ENCODE data around the gene CFAP251. TPM values are rescaled to one million over a fixed set of nuclear protein-coding genes. Genes with fewer than 3 reads are reported as not detected.

Gene CFAP251
- polyA plus RNA-seq, 1 donor (not counting 4 experiments of a cell fraction or from before 2014, with no cell fraction given): 74.2 TPM

DNA sequence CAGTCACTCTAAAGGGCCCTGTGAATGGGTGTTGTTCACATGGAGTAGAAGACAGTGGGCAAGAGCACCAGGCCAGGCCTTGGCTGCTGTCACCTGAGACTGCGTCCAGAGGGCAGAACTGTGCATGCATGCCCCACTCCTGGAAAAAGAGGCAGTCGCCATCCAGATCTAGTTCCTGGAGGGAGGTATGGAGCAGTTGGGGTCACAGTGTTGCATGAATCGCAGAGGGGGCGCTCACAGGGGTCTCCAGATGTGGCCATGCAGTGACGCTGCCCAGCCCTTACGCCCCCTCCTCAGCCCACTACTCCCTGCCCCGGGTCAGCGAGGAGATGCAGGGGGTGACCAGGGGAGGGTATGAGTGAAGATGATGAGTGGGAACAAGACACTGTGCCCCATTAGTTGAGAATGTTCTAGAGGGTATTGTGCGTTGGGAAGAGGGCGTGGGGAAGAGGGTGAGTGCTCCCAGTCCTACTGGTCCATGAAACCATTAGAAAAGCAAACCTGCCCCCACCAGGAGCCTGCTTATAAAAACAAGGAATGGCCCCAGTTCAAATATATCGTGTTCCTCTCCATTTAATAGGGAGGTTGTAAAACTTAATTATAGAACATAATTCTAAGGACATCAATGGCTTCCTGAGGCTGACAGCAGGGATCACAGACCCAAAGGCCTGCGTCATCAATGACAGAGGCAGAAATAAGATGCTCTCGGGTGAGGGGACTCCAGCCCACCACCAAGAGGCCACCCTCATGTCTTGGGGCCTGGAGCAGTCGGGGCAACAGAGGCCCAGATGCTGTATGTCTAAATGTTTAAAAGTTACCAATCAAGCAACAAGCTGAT is 71.1 kb downstream of the CFAP251 start:
- Histone ChIP-seq H3K36me3 (ENCODE audit: control insufficient read depth in 2 of 2, extremely low read depth in 1 of 2, insufficient read depth in 2 of 2, low read length in 2 of 2) (no peaks in the 10 kb centered on the region), H3K9me1 (ENCODE audit: control insufficient read depth, extremely low read depth, insufficient read depth, low read length) (no peaks in the 10 kb centered on the region), H4K20me1 (ENCODE audit: control insufficient read depth, extremely low read depth, insufficient read depth, low read length) (no peaks in the 10 kb centered on the region), H3K27ac (ENCODE audit: control insufficient read depth, insufficient read depth, low read length) (no peak overlapping the region), H3K27me3 (ENCODE audit: control insufficient read depth, extremely low read depth, insufficient read depth, low read length) (no peaks in the 10 kb centered on the region), H3K4me1 (ENCODE audit: control insufficient read depth, extremely low read depth, insufficient read depth, low read length) (peaks cover 21% of the 10 kb centered on the region), H3K9ac (ENCODE audit: control insufficient read depth, extremely low read depth, insufficient read depth, low read length) (no peak overlapping the region), H2AFZ (ENCODE audit: control insufficient read depth, low read length) (no peak overlapping the region), H3K79me2 (ENCODE audit: control insufficient read depth, insufficient read depth, low read length) (no peaks in the 10 kb centered on the region), H3K4me3 (ENCODE audit: control insufficient read depth in 2 of 3, extremely low read depth in 1 of 3, insufficient read depth in 2 of 3, low read depth in 1 of 3, low read length in 3 of 3) (no peak overlapping the region), H3K9me3 (ENCODE audit: control insufficient read depth, low read depth, low read length) (no peaks in the 10 kb centered on the region), H3K4me2 (ENCODE audit: control insufficient read depth, extremely low read depth, insufficient read depth, low read depth, low read length) (no peak overlapping the region)
- no peak for FAIRE-seq
- DNase-seq (ENCODE audit: low read depth, low spot score): no peak
- dilution Hi-C loops (cut with MboI; ENCODE audit: extremely low pct_ligation_motif_present, low sequenced_read_pairs): no loop called here
- TF ChIP-seq EZH2 (IDR thresholded peaks at IDR 0.05; ENCODE audit: low read length): no peak
- TF ChIP-seq, protein P1, sequence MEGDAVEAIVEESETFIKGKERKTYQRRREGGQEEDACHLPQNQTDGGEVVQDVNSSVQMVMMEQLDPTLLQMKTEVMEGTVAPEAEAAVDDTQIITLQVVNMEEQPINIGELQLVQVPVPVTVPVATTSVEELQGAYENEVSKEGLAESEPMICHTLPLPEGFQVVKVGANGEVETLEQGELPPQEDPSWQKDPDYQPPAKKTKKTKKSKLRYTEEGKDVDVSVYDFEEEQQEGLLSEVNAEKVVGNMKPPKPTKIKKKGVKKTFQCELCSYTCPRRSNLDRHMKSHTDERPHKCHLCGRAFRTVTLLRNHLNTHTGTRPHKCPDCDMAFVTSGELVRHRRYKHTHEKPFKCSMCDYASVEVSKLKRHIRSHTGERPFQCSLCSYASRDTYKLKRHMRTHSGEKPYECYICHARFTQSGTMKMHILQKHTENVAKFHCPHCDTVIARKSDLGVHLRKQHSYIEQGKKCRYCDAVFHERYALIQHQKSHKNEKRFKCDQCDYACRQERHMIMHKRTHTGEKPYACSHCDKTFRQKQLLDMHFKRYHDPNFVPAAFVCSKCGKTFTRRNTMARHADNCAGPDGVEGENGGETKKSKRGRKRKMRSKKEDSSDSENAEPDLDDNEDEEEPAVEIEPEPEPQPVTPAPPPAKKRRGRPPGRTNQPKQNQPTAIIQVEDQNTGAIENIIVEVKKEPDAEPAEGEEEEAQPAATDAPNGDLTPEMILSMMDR (optimal IDR thresholded peaks at IDR 0.05 in 1 of 3, IDR thresholded peaks at IDR 0.05 in 1 of 3, conservative IDR thresholded peaks at IDR 0.05 in 1 of 3; ENCODE audit: extremely low read depth in 1 of 3, insufficient read depth in 2 of 3, low read length in 3 of 3): no peak

GRCh38 chr12:121990114-121990647 is 71.8 kb downstream of the CFAP251 start:
- Histone ChIP-seq H3K4me1 (ENCODE audit: control insufficient read depth, extremely low read depth, insufficient read depth, low read length) (peaks cover 24% of the 10 kb centered on the region), H2AFZ (ENCODE audit: control insufficient read depth, low read length) (no peak overlapping the region), H3K4me2 (ENCODE audit: control insufficient read depth, extremely low read depth, insufficient read depth, low read depth, low read length) (no peak overlapping the region), H3K4me3 (ENCODE audit: control insufficient read depth in 2 of 3, extremely low read depth in 1 of 3, insufficient read depth in 2 of 3, low read depth in 1 of 3, low read length in 3 of 3) (no peak overlapping the region), H3K79me2 (ENCODE audit: control insufficient read depth, insufficient read depth, low read length) (peaks cover 3% of the 10 kb centered on the region), H3K27ac (ENCODE audit: control insufficient read depth, insufficient read depth, low read length) (no peak overlapping the region), H4K20me1 (ENCODE audit: control insufficient read depth, extremely low read depth, insufficient read depth, low read length) (no peaks in the 10 kb centered on the region), H3K36me3 (ENCODE audit: control insufficient read depth in 2 of 2, extremely low read depth in 1 of 2, insufficient read depth in 2 of 2, low read length in 2 of 2) (no peaks in the 10 kb centered on the region), H3K27me3 (ENCODE audit: control insufficient read depth, extremely low read depth, insufficient read depth, low read length) (no peaks in the 10 kb centered on the region), H3K9me3 (ENCODE audit: control insufficient read depth, low read depth, low read length) (no peaks in the 10 kb centered on the region), H3K9ac (ENCODE audit: control insufficient read depth, extremely low read depth, insufficient read depth, low read length) (no peak overlapping the region), H3K9me1 (ENCODE audit: control insufficient read depth, extremely low read depth, insufficient read depth, low read length) (no peaks in the 10 kb centered on the region)
- DNase-seq (ENCODE audit: low read depth, low spot score) (no peak), FAIRE-seq (no peak)
- TF ChIP-seq, protein P1 (optimal IDR thresholded peaks at IDR 0.05 in 1 of 3, IDR thresholded peaks at IDR 0.05 in 1 of 3, conservative IDR thresholded peaks at IDR 0.05 in 1 of 3; ENCODE audit: extremely low read depth in 1 of 3, insufficient read depth in 2 of 3, low read length in 3 of 3): no peak
- TF ChIP-seq EZH2 (IDR thresholded peaks at IDR 0.05; ENCODE audit: low read length): no peak
- dilution Hi-C loops (cut with MboI; ENCODE audit: extremely low pct_ligation_motif_present, low sequenced_read_pairs): no loop called here
